Esophagus squamous epithelium (tissue), 4 donors: ENCODE results near the gene STAT1.

Experiments used
- CTCF ChIP-seq, 6 experiments: fragments of 450-650 bp in 4 of 6; fragments of 200-600 bp in 2 of 6; sonication (generic) in 2 of 6; IDR thresholded peaks; one replicate each; pipeline ENCODE4 v1.5.1; 2016 to 2019; ENCODE audit warnings: antibody characterized with exemption in 6 of 6, mild to moderate bottlenecking in 4 of 6, moderate library complexity in 4 of 6
- POLR2A ChIP-seq, 4 donors: fragments of 450-650 bp; IDR thresholded peaks; one replicate each; pipeline ENCODE4 v1.6.1; 2017; ENCODE audit warnings: antibody characterized with exemption in 4 of 4, mild to moderate bottlenecking in 4 of 4, moderate library complexity in 3 of 4

GRCh38 chr2:191018048-191018447 lies 4.1 kb upstream of the STAT1 start:
- TF ChIP-seq CTCF (IDR thresholded peaks at IDR 0.05), result no peak
- TF ChIP-seq POLR2A (IDR thresholded peaks at IDR 0.05), result no peak
